Panc1 (cell line): Measurements from ENCODE around the gene ZNF516. TPM values are rescaled to one million over a fixed set of nuclear protein-coding genes. Genes with fewer than 3 reads are reported as not detected.

Experiments used
- ATAC-seq: fragments of 200-7000 bp; cut with Tn5 transposase; 2 replicates; pipeline ENCODE4 v1.9.1; 2020; ENCODE audit warnings: mild to moderate bottlenecking, moderate library complexity
- BruUV-seq: library from RNA; stranded (reverse); fragments of 400-500 nt; replicated peaks from 2 replicates; lab custom pipeline; 2021; lab: Mats Ljungman, UMichigan
- CTCF ChIA-PET: fragments of 300-600 bp; sonication (Branson Sonifier 250); formaldehyde crosslinking; loops from one replicate; lab custom pipeline; 2022; ENCODE audit warnings: antibody characterized with exemption; lab: Charles Lee
- POLR2A ChIA-PET: fragments of 300-600 bp; sonication (Branson Sonifier 250); formaldehyde crosslinking; loops from one replicate; lab custom pipeline; 2022; ENCODE audit warnings: antibody characterized with exemption; lab: Charles Lee
- DNase-seq: peaks from one replicate; pipeline ENCODE4 v3.0.0-alpha.2; 2010; ENCODE audit warnings: low read depth, low spot score
- H3K27ac ChIP-seq: 2 replicates; pipeline ENCODE4 v1.5.1; 2011; ENCODE audit warnings: mild to moderate bottlenecking, low read length, inconsistent platforms
- H3K27me3 ChIP-seq: fragments of 200-500 bp; sonication (Bioruptor generic); 2 replicates; pipeline ENCODE4 v1.6.0; 2014; ENCODE audit warnings: low read length, inconsistent platforms; ENCODE audit not compliant: control insufficient read depth, insufficient read depth
- H3K36me3 ChIP-seq: fragments of 200-500 bp; sonication (Bioruptor generic); 2 replicates; pipeline ENCODE4 v1.5.1; 2014; ENCODE audit warnings: inconsistent platforms, mild to moderate bottlenecking, low read length, moderate library complexity; ENCODE audit not compliant: control insufficient read depth, insufficient read depth
- H3K4me1 ChIP-seq: 2 replicates; pipeline ENCODE4 v1.5.1; 2011; ENCODE audit warnings: inconsistent platforms, mild to moderate bottlenecking, low read length, moderate library complexity; ENCODE audit not compliant: control insufficient read depth, insufficient read depth
- H3K4me3 ChIP-seq, 2 experiments: 2 replicates each; pipeline ENCODE4 v1.5.1; 2011 to 2012; ENCODE audit warnings: low read depth in 2 of 2, low read length in 2 of 2, mild to moderate bottlenecking in 2 of 2, inconsistent platforms in 1 of 2, moderate library complexity in 1 of 2
- H3K9me3 ChIP-seq: fragments of 200-500 bp; sonication (Bioruptor generic); 2 replicates; pipeline ENCODE4 v1.5.1; 2014; ENCODE audit warnings: low read depth, mild to moderate bottlenecking, inconsistent platforms, low read length, moderate library complexity; ENCODE audit not compliant: control insufficient read depth, insufficient read depth
- CTCF ChIP-seq: fragments of 450-650 bp; IDR thresholded peaks from 2 replicates; pipeline ENCODE4 v1.5.1; 2017; ENCODE audit warnings: mild to moderate bottlenecking
- POLR2AphosphoS5 ChIP-seq: IDR thresholded peaks from 2 replicates; pipeline ENCODE4 v1.6.1; 2012; ENCODE audit warnings: mild to moderate bottlenecking, low read depth, low read length, moderate library complexity
- SIN3A ChIP-seq: IDR thresholded peaks from 2 replicates; pipeline ENCODE4 v1.6.1; 2012; ENCODE audit warnings: low read depth, mild to moderate bottlenecking, low read length, moderate library complexity, borderline replicate concordance; ENCODE audit not compliant: insufficient read depth
- TCF7L2 ChIP-seq: IDR thresholded peaks from 2 replicates; pipeline ENCODE4 v1.6.1; 2011; ENCODE audit warnings: mild to moderate bottlenecking, low read depth, low read length, inconsistent platforms
- in situ Hi-C: cut with HindIII; loops from 2 replicates; pipeline ENCODE4 v1.10.0; 2016; ENCODE audit warnings: low sequenced_read_pairs, low pct_unique_long_range_greater_than_20kb
- intact Hi-C: fragments of 100-400 bp; cut with micrococcal nuclease; formaldehyde crosslinking; loops from one replicate; pipeline ENCODE4 v1.10.0; 2022; ENCODE audit not compliant: unreplicated experiment
- total RNA-seq: library from RNA; stranded (reverse); gene quantifications from one replicate; pipeline ENCODE4 v1.2.1, GENCODE V29; 2021; ENCODE audit not compliant: unreplicated experiment
- TF ChIP-seq, protein P1 (sequence below), 2 experiments: IDR thresholded peaks; 2 replicates each; pipeline ENCODE4 v1.6.1; 2011 to 2012; ENCODE audit warnings: low read depth in 2 of 2, control low read depth in 1 of 2, low read length in 1 of 2, mild to moderate bottlenecking in 1 of 2, moderate library complexity in 1 of 2; ENCODE audit not compliant: insufficient read depth in 1 of 2

Gene ZNF516
- total RNA-seq, 1 experiment from 2014 or later: 28.6 TPM

DNA sequence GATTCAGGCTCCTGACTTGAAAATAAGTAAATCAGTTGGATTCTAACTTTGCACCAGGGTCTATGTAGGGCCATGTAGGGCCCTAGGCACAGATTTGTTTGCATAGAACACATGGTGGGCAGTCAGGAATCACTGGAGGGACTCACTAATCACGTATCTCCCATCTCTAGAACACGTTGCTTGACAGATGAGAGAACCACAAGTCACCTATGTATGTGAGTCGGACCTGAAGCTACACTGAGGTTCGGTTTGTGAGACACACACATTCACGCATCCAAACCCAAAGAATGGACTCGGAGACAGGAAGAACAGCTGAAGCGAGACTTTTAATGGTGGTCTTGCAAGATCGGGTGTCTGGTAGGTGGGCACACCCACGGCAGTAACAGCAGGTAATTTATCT lies 157.0 kb downstream of the ZNF516 start:
- no peak overlapping the region for H3K27ac ChIP-seq
- peaks cover 8% of the 10 kb centered on the region; the same call in 1 of the 2 replicates for H3K27me3 ChIP-seq
- H3K9me3 ChIP-seq: no peaks in the 10 kb centered on the region
- H3K4me3 ChIP-seq: no peak overlapping the region
- in situ Hi-C loops: no loop called here
- BruUV-seq: no TSS peak
- TF ChIP-seq, protein P1, sequence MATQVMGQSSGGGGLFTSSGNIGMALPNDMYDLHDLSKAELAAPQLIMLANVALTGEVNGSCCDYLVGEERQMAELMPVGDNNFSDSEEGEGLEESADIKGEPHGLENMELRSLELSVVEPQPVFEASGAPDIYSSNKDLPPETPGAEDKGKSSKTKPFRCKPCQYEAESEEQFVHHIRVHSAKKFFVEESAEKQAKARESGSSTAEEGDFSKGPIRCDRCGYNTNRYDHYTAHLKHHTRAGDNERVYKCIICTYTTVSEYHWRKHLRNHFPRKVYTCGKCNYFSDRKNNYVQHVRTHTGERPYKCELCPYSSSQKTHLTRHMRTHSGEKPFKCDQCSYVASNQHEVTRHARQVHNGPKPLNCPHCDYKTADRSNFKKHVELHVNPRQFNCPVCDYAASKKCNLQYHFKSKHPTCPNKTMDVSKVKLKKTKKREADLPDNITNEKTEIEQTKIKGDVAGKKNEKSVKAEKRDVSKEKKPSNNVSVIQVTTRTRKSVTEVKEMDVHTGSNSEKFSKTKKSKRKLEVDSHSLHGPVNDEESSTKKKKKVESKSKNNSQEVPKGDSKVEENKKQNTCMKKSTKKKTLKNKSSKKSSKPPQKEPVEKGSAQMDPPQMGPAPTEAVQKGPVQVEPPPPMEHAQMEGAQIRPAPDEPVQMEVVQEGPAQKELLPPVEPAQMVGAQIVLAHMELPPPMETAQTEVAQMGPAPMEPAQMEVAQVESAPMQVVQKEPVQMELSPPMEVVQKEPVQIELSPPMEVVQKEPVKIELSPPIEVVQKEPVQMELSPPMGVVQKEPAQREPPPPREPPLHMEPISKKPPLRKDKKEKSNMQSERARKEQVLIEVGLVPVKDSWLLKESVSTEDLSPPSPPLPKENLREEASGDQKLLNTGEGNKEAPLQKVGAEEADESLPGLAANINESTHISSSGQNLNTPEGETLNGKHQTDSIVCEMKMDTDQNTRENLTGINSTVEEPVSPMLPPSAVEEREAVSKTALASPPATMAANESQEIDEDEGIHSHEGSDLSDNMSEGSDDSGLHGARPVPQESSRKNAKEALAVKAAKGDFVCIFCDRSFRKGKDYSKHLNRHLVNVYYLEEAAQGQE (IDR thresholded peaks at IDR 0.05; ENCODE audit: insufficient read depth in 1 of 2, low read depth in 2 of 2, low read length in 1 of 2): no peak
- TF ChIP-seq POLR2AphosphoS5: no peak
- no peak for TF ChIP-seq CTCF
- no peak for TF ChIP-seq SIN3A
- TF ChIP-seq TCF7L2: no peak
- no peaks in the 10 kb centered on the region for H3K4me1 ChIP-seq
- DNase-seq (no peak), ATAC-seq (no peak)
- intact Hi-C loops: no loop called here
- POLR2A ChIA-PET: no interaction called here
- CTCF ChIA-PET: no interaction called here
- no peaks in the 10 kb centered on the region for H3K36me3 ChIP-seq

GRCh38 chr18:76335859-76336640 lies 159.0 kb downstream of the ZNF516 start:
- Histone ChIP-seq H3K9me3 (no peaks in the 10 kb centered on the region), H3K4me3 (no peak overlapping the region), H3K36me3 (no peaks in the 10 kb centered on the region), H3K27me3 (peaks cover 5% of the 10 kb centered on the region; the same call in 1 of the 2 replicates), H3K27ac (no peak overlapping the region), H3K4me1 (no peaks in the 10 kb centered on the region)
- no peak for TF ChIP-seq SIN3A
- intact Hi-C loops (no loop called here), in situ Hi-C loops (no loop called here)
- CTCF ChIA-PET: interaction anchor here (0.7 kb wide), 1 partner anchor 22 kb away, joined by 8 read pairs; no protein-coding TSS in a partner anchor
- ATAC-seq: no peak
- no peak for DNase-seq
- BruUV-seq: no TSS peak
- POLR2A ChIA-PET: no interaction called here

- Histone ChIP-seq H3K4me1 (no peaks in the 10 kb centered on the region), H3K9me3 (no peaks in the 10 kb centered on the region), H3K36me3 (no peaks in the 10 kb centered on the region), H3K27me3 (peaks cover 7% of the 10 kb centered on the region), H3K4me3 (no peak overlapping the region), H3K27ac (no peak overlapping the region)
- intact Hi-C loops (no loop called here), in situ Hi-C loops (no loop called here)
- POLR2A ChIA-PET: no interaction called here
- BruUV-seq: no TSS peak
- no peak for ATAC-seq
- TF ChIP-seq SIN3A: no peak
- CTCF ChIA-PET: interaction anchor here (0.5 kb wide), 1 partner anchor 1704 kb away, joined by 3 read pairs; no protein-coding TSS in a partner anchor
- DNase-seq: no peak
Measured at GRCh38 chr18:76328140-76328539, 166.9 kb downstream of the ZNF516 start.
